MM.1S (cell line): ENCODE measurements around the gene LNPEP.

Experiments used
- DNase-seq: peaks from one replicate; pipeline ENCODE4 v3.0.0-alpha.2; 2015
- H2AFZ ChIP-seq: fragments of 300-600 bp; sonication (generic); 2 replicates; pipeline ENCODE4 v1.6.0; 2016; ENCODE audit warnings: antibody characterized with exemption, low read length
- H3F3A ChIP-seq: fragments of 300-600 bp; sonication (generic); 2 replicates; pipeline ENCODE4 v1.6.1; 2016; ENCODE audit warnings: mild to moderate bottlenecking, antibody characterized with exemption, low read length, moderate library complexity, mixed read lengths; ENCODE audit not compliant: insufficient read depth
- H3K27ac ChIP-seq: fragments of 300-600 bp; sonication (generic); 2 replicates; pipeline ENCODE4 v1.5.1; 2016; ENCODE audit warnings: mild to moderate bottlenecking, low read length
- H3K27me3 ChIP-seq: fragments of 300-600 bp; sonication (generic); replicated peaks from 2 replicates; pipeline ENCODE4 v1.6.0; 2016; ENCODE audit warnings: low read length; ENCODE audit not compliant: insufficient read depth
- H3K36me3 ChIP-seq: fragments of 300-600 bp; sonication (generic); replicated peaks from 2 replicates; pipeline ENCODE4 v1.6.1; 2016; ENCODE audit warnings: mild to moderate bottlenecking, low read length, mixed read lengths; ENCODE audit not compliant: insufficient read depth
- H3K4me1 ChIP-seq: fragments of 300-600 bp; sonication (generic); 2 replicates; pipeline ENCODE4 v1.6.1; 2016; ENCODE audit warnings: low read length, mixed read lengths
- H3K4me2 ChIP-seq: fragments of 300-600 bp; sonication (generic); 2 replicates; pipeline ENCODE4 v1.6.0; 2016; ENCODE audit warnings: low read depth, low read length
- H3K4me3 ChIP-seq: fragments of 300-600 bp; sonication (generic); 2 replicates; pipeline ENCODE4 v1.5.1; 2016; ENCODE audit warnings: low read length, mixed read lengths
- H3K79me2 ChIP-seq: fragments of 300-600 bp; sonication (generic); 2 replicates; pipeline ENCODE4 v1.6.1; 2016; ENCODE audit warnings: mixed run types, low read length, mixed read lengths
- H3K9ac ChIP-seq: fragments of 300-600 bp; sonication (generic); 2 replicates; pipeline ENCODE4 v1.6.1; 2016; ENCODE audit warnings: low read length, mixed read lengths
- H3K9me2 ChIP-seq: fragments of 300-600 bp; sonication (generic); replicated peaks from 2 replicates; pipeline ENCODE4 v1.6.1; 2016; ENCODE audit warnings: mild to moderate bottlenecking, low read length, mixed read lengths; ENCODE audit not compliant: insufficient read depth
- H3K9me3 ChIP-seq: fragments of 300-600 bp; sonication (generic); replicated peaks from 2 replicates; pipeline ENCODE4 v1.6.1; 2016; ENCODE audit warnings: mild to moderate bottlenecking, low read length, mixed read lengths; ENCODE audit not compliant: insufficient read depth
- H4K20me1 ChIP-seq: fragments of 300-600 bp; sonication (generic); 2 replicates; pipeline ENCODE4 v1.6.1; 2016; ENCODE audit warnings: mild to moderate bottlenecking, low read length, moderate library complexity, mixed read lengths; ENCODE audit not compliant: insufficient read depth
- CTCF ChIP-seq: fragments of 300-600 bp; sonication (generic); IDR thresholded peaks from 2 replicates; pipeline ENCODE4 v1.5.1; 2016; ENCODE audit warnings: antibody characterized with exemption, low read length, mixed read lengths
- EZH2 ChIP-seq: fragments of 300-600 bp; sonication (generic); optimal IDR thresholded peaks from 2 replicates; pipeline ENCODE3; 2017; ENCODE audit warnings: low read depth, mild to moderate bottlenecking, antibody characterized with exemption, low read length, mixed read lengths
- EZH2phosphoT487 ChIP-seq: fragments of 300-600 bp; sonication (generic); IDR thresholded peaks from 2 replicates; pipeline ENCODE4 v1.6.1; 2018; ENCODE audit warnings: antibody characterized with exemption, low read length

LNPEP gene

GRCh38 chr5:96896806-96897205 lies 39.1 kb upstream of the LNPEP start:
- Histone ChIP-seq H3K36me3 (no peaks in the 10 kb centered on the region), H3K4me3 (peak overlapping the region; percentile 54), H3K27ac (peak overlapping the region; percentile 73)

GRCh38 chr5:96901384-96901783 lies 34.5 kb upstream of the LNPEP start:
- no peak overlapping the region for H3K4me3 ChIP-seq
- TF ChIP-seq EZH2 = no peak
- TF ChIP-seq EZH2phosphoT487 = no peak
- no peak for TF ChIP-seq CTCF
- H3K79me2 ChIP-seq = no peaks in the 10 kb centered on the region
- H3K36me3 ChIP-seq = no peaks in the 10 kb centered on the region; the same call in 1 of the 2 replicates
- H3K9ac ChIP-seq = no peak overlapping the region
- peaks cover 7% of the 10 kb centered on the region for H3F3A ChIP-seq
- H3K9me3 ChIP-seq = no peaks in the 10 kb centered on the region
- peaks cover 5% of the 10 kb centered on the region; the same call in 1 of the 2 replicates for H3K4me1 ChIP-seq
- DNase-seq = no peak
- H3K9me2 ChIP-seq = no peaks in the 10 kb centered on the region
- no peak overlapping the region for H2AFZ ChIP-seq
- H4K20me1 ChIP-seq = no peaks in the 10 kb centered on the region
- H3K27me3 ChIP-seq = no peaks in the 10 kb centered on the region
- H3K27ac ChIP-seq = no peak overlapping the region
- H3K4me2 ChIP-seq = no peak overlapping the region

More at GRCh38 chr5:96896806-96897205, 39.1 kb upstream of the LNPEP start:
- Histone ChIP-seq H4K20me1 (no peaks in the 10 kb centered on the region), H3K79me2 (no peaks in the 10 kb centered on the region), H2AFZ (peak overlapping the region; percentile 65), H3F3A (peaks cover 16% of the 10 kb centered on the region), H3K9me2 (no peaks in the 10 kb centered on the region), H3K4me2 (peak overlapping the region; percentile 76), H3K27me3 (no peaks in the 10 kb centered on the region), H3K9ac (peak overlapping the region; percentile 31), H3K4me1 (peaks cover 14% of the 10 kb centered on the region; the same call in 1 of the 2 replicates), H3K9me3 (no peaks in the 10 kb centered on the region)
- TF ChIP-seq EZH2 = no peak
- TF ChIP-seq EZH2phosphoT487 = no peak
- no peak for TF ChIP-seq CTCF
- DNase-seq = no peak

GRCh38 chr5:96901841-96902240 lies 34.0 kb upstream of the LNPEP start:
- H3F3A ChIP-seq = peaks cover 2% of the 10 kb centered on the region; the same call in 1 of the 2 replicates
- no peaks in the 10 kb centered on the region for H3K79me2 ChIP-seq
- no peaks in the 10 kb centered on the region for H3K27me3 ChIP-seq
- H3K4me2 ChIP-seq = no peak overlapping the region
- peaks cover 5% of the 10 kb centered on the region; the same call in 1 of the 2 replicates for H3K4me1 ChIP-seq
- H3K9ac ChIP-seq = no peak overlapping the region
- no peak overlapping the region for H3K27ac ChIP-seq
- no peaks in the 10 kb centered on the region for H4K20me1 ChIP-seq
- H2AFZ ChIP-seq = no peak overlapping the region
- no peak for TF ChIP-seq EZH2phosphoT487
- no peak for TF ChIP-seq EZH2
- TF ChIP-seq CTCF = no peak
- no peak for DNase-seq
- H3K4me3 ChIP-seq = no peak overlapping the region
- no peaks in the 10 kb centered on the region for H3K9me2 ChIP-seq
- no peaks in the 10 kb centered on the region; the same call in 1 of the 2 replicates for H3K36me3 ChIP-seq
- H3K9me3 ChIP-seq = no peaks in the 10 kb centered on the region
